Right atrium auricular region (tissue), 2 donors: ENCODE measurements around the gene RCN2. TPM values are rescaled to one million over a fixed set of nuclear protein-coding genes. Genes with fewer than 3 reads are reported as not detected.
A peak's percentile ranks its signal among the peaks of the same experiment; 100 is the strongest.

Experiments used
- DNase-seq: peaks from one replicate; pipeline ENCODE4 v3.0.0-alpha.2; 2019; ENCODE audit warnings: low spot score
- H3K27ac ChIP-seq, 2 donors: fragments of 200-600 bp; sonication (generic); 1 replicate in 1 of 2; 2 replicates in 1 of 2; pipeline ENCODE4 v1.5.1; 2016 to 2019
- H3K27me3 ChIP-seq, 2 donors: fragments of 200-600 bp; sonication (generic); one replicate each; pipeline versions ENCODE4 v1.5.1 to v1.6.0; 2017 to 2019
- H3K36me3 ChIP-seq: fragments of 200-600 bp; sonication (generic); one replicate; pipeline ENCODE4 v1.5.1; 2016
- H3K4me1 ChIP-seq, 2 donors: fragments of 200-600 bp; sonication (generic); one replicate each; pipeline versions ENCODE4 v1.5.1 to v1.6.0; 2017 to 2019
- H3K4me3 ChIP-seq, 2 donors: fragments of 200-600 bp; sonication (generic); 1 replicate in 1 of 2; 2 replicates in 1 of 2; pipeline ENCODE4 v1.5.1; 2017 to 2019; ENCODE audit warnings: mild to moderate bottlenecking in 1 of 2, moderate library complexity in 1 of 2
- H3K9me3 ChIP-seq, 2 donors: fragments of 200-600 bp; sonication (generic); one replicate each; pipeline ENCODE4 v1.5.1; 2019
- total RNA-seq, 2 donors: library from RNA; depleted of rRNA; stranded (reverse); fragments of >200 nt; gene quantifications; one replicate each; pipeline ENCODE4 v1.1.0, GENCODE V29; 2016
- TF ChIP-seq, protein P1 (sequence below), 2 donors: fragments of 200-600 bp; sonication (generic); IDR thresholded peaks; one replicate each; pipeline ENCODE4 v1.5.1; 2019; ENCODE audit warnings: antibody characterized with exemption in 2 of 2

Gene RCN2
- total RNA-seq, 2 donors from 2014 or later = 20.9 to 39.9 TPM

DNA sequence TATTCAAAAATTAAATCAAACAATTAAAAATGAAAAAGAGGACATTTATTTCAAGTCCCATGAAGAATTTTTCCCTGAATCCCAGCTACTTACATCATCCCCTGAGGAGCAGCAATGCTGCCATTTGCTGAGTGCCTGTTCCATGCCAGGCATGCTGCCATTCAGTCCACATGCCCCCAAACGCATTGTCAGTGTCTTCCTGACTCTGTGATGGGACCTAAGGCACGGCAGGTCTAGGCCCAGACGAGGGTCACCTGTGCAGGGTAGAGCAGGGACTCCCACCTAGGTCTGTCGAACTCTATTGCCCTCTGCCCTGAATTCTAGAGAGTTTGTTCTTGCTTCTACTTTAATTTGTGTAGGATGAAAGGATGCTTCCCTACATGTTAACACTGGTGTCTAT is 70.4 kb downstream of the RCN2 start:
- H3K27ac ChIP-seq = no peak overlapping the region
- no peaks in the 10 kb centered on the region for H3K27me3 ChIP-seq
- H3K4me3 ChIP-seq = no peak overlapping the region
- TF ChIP-seq, protein P1, sequence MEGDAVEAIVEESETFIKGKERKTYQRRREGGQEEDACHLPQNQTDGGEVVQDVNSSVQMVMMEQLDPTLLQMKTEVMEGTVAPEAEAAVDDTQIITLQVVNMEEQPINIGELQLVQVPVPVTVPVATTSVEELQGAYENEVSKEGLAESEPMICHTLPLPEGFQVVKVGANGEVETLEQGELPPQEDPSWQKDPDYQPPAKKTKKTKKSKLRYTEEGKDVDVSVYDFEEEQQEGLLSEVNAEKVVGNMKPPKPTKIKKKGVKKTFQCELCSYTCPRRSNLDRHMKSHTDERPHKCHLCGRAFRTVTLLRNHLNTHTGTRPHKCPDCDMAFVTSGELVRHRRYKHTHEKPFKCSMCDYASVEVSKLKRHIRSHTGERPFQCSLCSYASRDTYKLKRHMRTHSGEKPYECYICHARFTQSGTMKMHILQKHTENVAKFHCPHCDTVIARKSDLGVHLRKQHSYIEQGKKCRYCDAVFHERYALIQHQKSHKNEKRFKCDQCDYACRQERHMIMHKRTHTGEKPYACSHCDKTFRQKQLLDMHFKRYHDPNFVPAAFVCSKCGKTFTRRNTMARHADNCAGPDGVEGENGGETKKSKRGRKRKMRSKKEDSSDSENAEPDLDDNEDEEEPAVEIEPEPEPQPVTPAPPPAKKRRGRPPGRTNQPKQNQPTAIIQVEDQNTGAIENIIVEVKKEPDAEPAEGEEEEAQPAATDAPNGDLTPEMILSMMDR (IDR thresholded peaks at IDR 0.05) = no peak
- H3K9me3 ChIP-seq = no peaks in the 10 kb centered on the region
- H3K4me1 ChIP-seq = peaks cover 0 to 1% of the 10 kb centered on the region in 2 donors
- H3K36me3 ChIP-seq = no peaks in the 10 kb centered on the region
- DNase-seq = no peak

DNA sequence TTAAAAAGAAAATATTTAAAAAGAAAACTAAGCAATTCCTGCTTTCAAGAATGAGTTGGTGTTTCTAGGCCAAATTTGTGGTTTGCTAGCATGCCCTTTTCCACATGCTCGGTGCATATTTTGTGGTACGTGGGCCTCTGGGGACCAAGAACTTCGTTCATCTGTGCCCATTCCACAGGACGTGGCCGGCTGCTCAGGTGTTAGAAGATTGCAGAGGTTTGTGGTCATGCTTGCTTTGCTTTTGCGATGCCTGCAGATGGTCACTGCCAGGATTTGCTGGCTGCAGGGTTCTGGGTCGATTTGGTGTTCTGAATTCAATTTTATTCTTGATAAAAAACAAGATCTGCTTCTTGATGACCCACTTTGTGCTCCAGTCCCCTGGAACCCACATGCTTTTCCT is 70.9 kb downstream of the RCN2 start:
- H3K4me3 ChIP-seq = no peak overlapping the region
- no peak for DNase-seq

DNA sequence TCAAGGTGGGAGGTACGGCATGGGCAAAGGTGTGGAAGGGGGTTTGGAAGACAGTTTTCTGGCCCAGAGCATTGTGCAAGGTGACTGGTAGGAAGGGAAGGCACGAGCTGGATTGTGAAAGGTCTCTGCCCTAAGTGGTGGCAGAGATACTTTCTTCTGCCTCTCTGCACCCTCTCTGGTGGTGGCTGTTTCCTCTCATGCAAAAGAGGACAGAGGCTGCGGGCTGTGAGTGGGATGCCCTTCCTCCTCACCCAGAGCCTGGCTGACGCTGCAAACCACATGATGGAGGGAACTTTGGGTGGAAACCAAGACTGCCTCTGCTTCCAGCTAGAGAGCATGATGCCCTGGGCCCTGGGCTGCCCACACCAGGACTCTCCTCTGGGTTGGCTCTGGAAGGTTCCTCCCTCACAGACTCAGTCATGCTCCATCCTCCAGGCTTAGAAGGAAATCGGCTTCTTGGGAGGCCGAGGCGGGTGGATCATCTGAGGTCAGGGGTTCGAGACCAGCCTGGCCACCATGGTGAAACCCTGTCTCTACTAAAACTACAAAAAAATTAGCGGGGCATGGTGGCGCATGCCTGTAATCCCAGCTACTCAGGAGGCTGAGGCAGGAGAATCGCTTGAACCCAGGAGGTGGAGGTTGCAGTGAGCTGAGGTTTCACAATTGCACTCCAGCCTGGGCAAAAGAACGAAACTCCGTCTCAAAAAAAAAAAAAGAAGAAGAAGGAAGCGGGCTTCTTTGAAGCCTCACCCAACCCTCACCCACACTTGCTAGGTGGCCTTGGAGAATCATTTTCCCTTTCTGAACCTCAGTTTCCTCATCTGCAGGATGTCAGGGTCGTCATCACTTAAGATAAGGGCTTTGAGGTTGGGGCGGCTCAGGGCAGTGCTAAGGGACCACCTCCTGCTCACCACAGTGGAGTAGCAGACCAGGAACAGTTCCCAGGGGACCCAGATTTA is 71.7 kb downstream of the RCN2 start:
- no peak overlapping the region for H3K4me3 ChIP-seq

More for the DNA sequence above, 70.9 kb downstream of the RCN2 start:
- H3K27ac ChIP-seq = no peak overlapping the region
- H3K4me1 ChIP-seq = no peaks in the 10 kb centered on the region
- TF ChIP-seq, protein P1 (IDR thresholded peaks at IDR 0.05) = no peak
- H3K27me3 ChIP-seq = no peaks in the 10 kb centered on the region
- no peaks in the 10 kb centered on the region for H3K36me3 ChIP-seq
- no peaks in the 10 kb centered on the region for H3K9me3 ChIP-seq

More for the DNA sequence above, 71.7 kb downstream of the RCN2 start:
- Histone ChIP-seq H3K27me3 (no peaks in the 10 kb centered on the region), H3K27ac (peak overlapping the region in 1 of 2 donors; percentile 10), H3K36me3 (no peaks in the 10 kb centered on the region), H3K9me3 (no peaks in the 10 kb centered on the region), H3K4me1 (no peaks in the 10 kb centered on the region)
- DNase-seq = no peak
- TF ChIP-seq, protein P1 (IDR thresholded peaks at IDR 0.05) = no peak

Other genes with a start within 250 kb of the RCN2 start
- gene SCAPER, start 26.4 kb upstream of the RCN2 start, total RNA-seq = 10 to 100 TPM; 20.5 to 52.3 TPM
- gene PSTPIP1, start 63.4 kb downstream of the RCN2 start, total RNA-seq = 1 to 10 TPM; 1.9 to 2.3 TPM
- 100 to 1,000 TPM; 191 to 361 TPM for gene TSPAN3, start 139.4 kb downstream of the RCN2 start, total RNA-seq